GM19099 (cell line): ENCODE measurements around the gene PIWIL4.

Experiments
- POLR2A ChIP-seq: IDR thresholded peaks from 3 replicates; pipeline ENCODE4 v1.6.1; 2011; ENCODE audit warnings: low read depth; ENCODE audit not compliant: insufficient read length; ENCODE audit errors: extremely low read depth

The PIWIL4 gene

DNA sequence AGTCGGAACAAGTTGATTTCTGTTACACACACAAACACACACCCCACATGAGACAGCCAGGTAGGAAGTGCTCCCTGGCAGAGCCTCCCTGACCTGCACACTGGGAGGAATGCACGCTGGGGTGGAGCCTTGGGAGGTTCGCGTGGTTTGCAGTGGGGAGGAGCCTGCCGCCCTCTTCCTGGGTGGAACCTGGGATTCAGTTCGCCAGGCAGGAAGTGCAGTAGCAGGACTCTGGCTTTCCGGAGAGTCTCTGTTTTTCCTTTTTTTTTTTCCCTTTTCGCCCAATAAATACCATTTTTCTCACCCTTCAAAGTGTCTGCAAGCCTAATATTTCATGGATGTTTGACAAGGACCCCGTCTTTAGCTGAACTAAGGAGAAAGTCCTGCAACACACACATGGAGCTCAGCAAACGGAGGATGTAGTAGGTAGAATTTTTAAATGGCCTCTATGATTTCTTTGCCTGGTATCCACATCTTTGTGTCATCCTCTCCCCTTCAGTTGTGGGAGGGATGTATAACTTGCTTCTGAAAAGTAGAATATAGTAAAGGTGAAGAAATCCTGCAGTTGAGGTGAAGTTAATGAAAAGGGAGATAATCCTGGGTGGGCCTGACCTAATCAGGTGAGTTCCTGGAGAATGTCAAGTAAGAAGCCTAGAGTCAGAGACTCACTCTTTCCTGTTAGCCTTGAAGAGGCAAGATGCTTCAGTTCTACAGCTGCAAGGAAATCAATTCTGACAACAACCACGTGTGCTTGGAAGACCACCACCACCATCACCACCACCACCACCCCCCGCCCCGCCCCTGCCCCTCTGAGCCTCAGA is 72.9 kb downstream of the PIWIL4 start:
- no peak for TF ChIP-seq POLR2A

DNA sequence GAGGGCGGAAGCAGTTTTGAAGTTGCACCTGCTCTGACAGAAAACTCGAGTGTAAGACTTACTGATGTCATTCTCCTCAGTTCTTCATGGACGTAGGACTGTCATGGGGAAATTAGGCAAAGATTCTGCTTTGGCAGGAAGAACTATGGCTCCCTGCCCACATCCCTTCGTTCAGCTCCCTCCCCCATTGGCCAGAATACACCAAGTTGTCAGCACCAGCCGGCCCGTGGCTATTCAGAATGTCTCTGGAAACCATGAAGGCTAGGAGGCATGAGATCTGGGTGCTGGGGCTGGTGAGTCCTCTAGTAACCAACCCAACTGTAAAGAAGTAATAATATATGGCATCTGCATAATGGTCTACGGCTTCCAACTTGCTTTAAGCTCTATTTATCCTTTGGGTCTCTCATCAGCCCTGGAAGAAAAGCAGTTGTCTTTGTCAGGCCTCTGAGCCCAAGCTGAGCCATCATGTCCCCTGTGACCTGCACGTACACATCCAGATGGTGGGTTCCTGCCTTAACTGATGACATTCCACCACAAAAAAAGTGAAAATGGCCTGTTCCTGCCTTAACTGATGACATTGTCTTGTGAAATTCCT is 74.1 kb downstream of the PIWIL4 start:
- no peak for TF ChIP-seq POLR2A

DNA sequence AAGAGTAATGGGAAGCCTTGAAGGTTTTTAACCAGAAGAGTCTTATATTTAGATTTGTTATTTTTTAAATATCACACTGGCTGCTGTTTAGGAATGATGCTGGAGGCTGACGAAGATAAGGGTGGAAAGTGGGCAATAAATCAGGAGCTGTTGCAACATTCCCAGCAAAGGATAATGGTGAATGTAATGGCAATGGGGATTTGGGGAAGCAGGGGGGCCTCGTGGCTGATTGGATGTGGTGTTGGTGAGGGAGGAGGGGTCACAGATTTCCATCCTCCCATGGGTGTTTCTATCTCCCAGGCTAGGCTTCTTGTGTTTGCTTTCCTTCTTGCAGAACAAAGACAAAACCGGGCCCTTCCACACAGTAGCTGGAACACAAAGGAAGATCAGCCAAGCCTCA is 80.8 kb downstream of the PIWIL4 start:
- TF ChIP-seq POLR2A = no peak

DNA sequence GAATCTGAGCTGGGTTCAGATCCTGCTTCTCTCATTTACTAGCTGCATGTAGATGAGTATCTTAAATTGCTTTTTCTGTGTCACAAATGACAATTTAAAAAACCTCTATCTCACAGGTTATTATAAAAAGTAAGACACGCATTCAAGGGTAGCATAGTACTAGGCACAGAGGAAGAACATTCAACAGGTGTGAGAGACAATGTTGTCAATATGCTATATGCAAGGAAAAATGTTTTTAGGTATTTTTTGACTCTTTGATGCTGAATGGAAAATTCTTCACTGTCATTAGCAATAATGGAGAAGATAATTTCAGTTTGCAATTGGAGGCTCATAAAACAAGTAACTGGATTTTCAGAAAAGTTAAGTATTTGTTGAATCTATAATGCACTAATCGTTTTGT is 81.6 kb downstream of the PIWIL4 start:
- TF ChIP-seq POLR2A = no peak

DNA sequence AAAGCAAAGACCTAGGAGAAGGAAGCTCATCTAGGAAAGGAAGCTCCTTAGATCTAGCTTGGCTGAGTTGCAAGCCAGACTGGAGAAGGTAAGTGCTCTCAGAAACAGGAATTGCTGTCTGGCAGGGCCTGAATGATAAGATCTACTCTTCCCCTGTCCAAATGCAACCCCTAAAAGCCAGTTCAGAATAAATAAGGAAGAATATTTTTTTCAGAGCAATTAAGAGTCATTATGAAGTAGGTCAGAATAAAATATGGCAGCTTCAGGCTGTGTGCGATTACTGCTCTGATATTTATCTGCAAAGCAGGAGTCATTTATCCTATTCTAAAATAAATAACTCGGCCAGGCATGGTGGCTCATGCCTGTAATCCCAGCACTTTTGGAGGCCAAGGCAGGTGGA is 82.1 kb downstream of the PIWIL4 start:
- no peak for TF ChIP-seq POLR2A

DNA sequence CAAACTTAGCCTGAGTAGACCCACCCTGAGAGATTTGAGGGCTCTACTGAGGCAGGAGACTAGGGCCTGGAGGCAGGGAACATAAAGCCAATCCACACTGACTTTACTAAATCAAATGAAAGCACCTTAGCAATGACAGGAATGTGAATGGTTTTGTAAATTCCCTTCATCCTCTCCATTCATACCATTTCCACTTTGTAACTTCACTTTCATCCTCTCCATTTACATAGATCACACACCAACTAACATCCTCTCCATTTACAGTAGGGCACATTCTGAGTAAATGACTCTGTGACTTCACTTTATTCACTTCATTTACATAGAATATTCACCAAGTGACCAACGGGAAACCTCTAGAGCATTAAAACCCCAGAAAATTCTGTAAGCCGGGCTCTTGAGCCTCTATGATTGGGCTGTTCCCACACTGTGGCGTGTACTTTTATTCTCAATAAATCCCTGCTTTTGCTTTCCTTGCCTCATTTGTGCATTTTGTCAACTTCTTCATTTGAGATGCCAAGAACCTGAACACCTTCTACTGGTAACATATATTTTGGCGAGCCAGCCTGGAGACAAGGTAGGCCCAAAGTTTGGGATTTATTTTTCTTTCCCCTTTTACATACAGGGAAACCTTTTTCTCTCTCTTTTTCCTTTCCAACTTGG is 82.9 kb downstream of the PIWIL4 start:
- TF ChIP-seq POLR2A = no peak

DNA sequence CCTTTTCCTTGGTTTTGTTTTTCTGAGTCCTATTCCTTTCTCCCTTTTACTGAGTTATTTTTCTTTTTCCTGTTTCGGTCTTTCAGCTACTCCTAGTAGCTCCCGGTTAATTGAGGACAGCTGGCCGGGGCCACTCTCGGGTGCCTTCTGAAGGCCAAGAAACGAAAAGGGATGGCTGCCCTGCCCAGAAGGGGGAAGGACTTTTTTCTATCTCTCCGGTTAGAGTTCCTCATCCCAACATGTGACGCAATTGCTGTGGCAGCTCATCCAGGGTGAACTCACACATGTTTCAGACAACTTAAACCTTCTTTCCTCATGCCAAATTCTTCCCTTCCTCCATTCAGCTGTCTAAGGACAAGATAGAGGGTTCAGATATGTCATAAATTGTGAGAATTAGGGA is 83.6 kb downstream of the PIWIL4 start:
- no peak for TF ChIP-seq POLR2A

DNA sequence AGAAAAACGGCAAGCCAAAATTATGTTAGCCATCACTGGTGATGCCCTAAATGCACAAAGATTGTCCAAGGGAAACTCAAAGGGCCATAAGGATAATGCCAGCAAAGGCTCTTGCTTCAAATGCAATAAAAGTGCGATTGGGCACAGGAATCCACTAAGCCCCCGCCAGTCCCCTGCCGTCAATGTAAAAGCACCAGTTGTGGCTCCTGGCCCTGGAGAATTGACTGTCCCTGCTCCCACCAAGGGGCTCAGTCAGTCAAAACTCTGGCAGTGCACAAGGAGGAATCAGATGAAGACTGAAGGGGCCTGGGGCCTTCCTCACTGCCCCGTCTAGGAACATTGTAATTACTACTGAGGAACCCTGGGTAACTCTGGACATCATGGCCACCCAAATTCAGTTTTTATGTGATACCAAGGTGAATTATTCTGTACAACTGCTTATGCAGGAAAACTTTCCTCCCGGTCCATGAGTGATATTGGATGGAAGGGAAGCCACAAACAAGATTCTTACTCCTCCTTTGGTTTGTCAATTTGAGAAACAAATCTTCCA is 85.6 kb downstream of the PIWIL4 start:
- TF ChIP-seq POLR2A = no peak

DNA sequence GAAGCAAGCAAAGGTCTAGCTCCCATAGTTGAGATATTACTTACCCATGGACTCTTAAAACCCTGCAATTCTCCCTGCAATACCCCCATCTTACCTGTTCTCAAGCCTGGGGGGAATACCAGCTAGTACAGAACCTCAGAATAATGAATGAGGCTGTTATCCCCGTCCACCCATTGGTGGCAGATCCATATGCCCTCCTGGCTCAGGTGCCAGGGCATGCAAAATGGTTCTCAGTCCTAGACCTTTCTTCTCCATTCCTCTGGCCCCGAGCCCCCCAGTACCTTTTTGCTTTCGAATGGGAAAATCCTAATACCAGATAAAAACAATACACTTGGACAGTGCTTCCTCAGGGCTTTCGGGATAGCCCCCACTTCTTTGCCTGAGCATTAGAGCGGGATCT is 86.4 kb downstream of the PIWIL4 start:
- no peak for TF ChIP-seq POLR2A

DNA sequence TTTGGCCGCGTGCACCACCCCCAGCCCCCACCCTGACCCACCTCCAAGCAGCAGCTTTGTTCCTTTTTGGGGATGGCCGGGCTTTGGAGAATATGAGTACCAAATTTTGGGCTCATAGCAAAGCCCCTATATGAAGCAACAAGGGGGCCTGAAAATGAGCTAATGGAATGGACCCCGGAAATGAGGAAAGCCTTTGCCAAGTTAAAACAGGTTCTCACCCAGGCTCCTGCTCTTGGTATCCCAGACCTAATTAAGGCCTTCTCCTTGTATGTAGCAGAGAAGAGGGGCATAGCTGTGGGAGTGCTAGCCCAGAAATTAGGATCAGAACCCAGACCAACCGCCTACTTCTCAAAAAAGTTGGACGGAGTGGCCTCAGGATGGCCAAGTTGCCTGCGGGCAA is 87.0 kb downstream of the PIWIL4 start:
- no peak for TF ChIP-seq POLR2A

DNA sequence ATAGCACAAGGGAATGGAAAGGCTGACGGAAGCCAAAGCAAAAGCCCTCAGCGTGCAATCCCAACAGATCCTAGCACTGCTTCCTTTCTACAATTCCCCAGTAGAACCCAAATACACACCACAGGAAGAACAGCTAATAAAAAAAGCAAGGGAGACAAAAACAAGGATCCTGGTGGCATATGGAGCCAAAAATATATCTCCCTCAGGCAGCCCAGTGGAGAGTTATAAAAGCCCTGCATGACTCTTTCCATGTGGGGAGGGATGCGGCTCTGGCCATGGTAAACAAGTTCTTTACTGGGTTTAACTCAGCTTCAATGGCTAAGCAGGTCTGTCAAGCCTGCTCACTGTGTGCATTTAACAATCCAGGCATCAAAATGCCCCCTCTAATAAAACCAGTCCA is 88.1 kb downstream of the PIWIL4 start:
- TF ChIP-seq POLR2A = no peak

DNA sequence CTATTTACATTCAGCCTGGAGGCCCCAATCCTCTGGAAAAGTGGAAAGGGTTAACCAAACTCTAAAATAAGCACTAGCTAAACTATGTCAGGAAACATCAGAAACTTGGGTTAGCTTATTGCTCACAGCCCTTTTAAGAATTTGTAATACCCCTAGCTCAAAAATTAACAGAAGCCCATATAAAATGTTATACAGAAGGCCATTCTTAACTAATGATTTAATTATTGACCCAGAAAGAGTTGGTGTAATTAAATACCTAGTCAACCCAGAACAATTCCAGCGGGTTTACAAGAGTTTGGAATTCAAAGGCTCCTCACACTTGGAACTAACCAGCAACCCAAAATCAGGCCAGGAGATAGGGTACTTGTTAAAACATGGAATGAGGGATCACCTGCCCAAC is 88.8 kb downstream of the PIWIL4 start:
- no peak for TF ChIP-seq POLR2A

DNA sequence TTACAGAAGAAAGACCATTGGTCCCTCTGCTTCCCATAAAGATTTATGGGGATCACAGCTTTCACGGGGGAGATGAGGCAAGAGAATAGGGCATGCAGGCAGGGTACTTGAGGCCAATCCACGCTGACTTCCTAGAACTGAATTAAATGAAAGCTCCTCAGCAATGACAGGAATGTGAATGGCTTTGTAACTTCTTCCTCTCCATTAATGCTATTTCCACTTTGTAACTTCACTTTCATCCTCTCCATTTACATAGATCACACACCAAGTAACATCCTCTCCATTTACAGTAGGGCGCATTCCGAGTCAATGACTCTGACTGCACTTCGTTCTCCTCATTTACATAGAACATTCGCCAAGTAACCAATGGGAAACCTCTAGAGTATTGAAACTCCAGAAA is 89.8 kb downstream of the PIWIL4 start:
- no peak for TF ChIP-seq POLR2A

DNA sequence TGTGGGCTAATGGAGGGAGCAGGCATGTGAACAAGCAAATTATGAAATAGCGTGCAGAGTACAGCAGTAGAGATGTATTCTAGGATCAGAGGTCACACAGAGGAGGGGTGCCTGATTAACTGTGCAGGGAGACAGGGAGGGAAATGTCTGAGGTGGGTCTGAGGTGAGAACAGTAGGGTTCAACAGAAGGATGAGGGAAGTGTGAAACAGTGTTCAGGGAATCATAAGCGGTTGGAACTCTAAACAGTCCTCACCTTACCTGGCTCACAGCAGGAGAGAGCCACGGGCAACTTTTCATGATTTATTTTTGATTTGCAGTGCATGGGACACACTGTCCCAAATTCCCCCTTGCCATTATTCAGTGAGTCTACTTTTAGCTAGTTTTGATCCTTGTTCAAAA is 90.5 kb downstream of the PIWIL4 start:
- no peak for TF ChIP-seq POLR2A

DNA sequence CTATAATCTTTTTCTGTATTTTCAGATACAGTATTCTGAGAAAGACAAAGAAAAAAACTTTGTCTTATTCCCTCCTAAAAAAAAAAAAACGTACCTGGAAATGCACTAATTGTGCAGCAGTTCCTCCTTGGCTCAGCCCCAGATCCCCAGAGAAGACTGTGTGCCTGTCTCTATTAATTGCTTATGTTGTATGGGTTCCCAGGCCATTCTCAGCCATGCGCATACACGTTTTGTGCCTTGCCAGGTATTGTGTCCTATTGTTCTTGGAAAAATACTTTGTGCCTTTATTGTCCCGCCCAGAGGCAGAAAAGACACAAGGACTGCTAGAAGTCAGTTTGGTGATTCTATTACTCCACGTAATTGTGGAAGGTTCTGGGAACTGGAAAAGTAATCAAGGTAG is 91.2 kb downstream of the PIWIL4 start:
- TF ChIP-seq POLR2A = no peak

DNA sequence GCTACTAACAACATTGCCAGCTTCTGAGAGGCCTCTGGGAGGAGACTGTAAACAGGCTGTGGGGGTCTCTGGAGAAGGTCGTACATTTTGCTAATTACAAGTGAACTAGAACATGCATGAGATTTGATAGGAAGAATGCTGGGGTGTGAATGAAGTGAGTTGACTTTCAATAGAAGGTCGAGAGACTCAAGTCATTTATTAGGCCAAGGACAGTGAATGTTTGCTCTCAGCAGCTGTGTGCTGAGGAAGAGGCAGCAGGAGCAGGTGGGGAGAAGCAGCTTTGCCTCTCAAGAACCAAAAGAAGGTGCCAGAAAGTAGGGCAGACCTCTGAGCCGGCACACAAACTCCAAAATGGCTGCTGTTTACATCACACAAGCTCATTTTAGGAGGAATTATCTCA is 91.7 kb downstream of the PIWIL4 start:
- no peak for TF ChIP-seq POLR2A

DNA sequence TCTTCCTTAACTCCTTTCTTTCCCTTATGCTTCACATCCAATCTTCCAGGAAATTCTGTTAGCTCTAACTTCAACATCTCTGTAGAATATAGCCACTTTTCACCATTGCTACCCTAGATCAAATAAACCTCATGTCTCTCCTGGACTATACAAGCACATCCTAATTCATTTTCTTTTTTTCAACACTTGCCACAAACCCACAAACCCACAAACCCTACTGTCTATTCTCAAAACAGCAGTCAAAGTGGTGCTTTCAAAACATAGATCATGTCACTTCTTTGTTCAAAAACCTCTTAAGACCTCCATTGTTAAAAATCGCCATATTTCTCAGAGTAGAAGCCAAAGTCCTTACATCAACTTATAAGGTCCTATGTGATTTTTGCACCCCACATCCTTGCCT is 94.3 kb downstream of the PIWIL4 start:
- TF ChIP-seq POLR2A = no peak
